Retinal pigment epithelial cell (primary cell): ENCODE measurements around the gene TUBE1.
A peak's percentile ranks its signal among the peaks of the same experiment; 100 is the strongest.

Experiments
- DNase-seq: peaks from one replicate; pipeline ENCODE4 v3.0.0-alpha.2; 2010; ENCODE audit warnings: low read depth
- H3K4me3 ChIP-seq: 2 replicates; pipeline ENCODE4 v1.5.1; 2011; ENCODE audit warnings: mild to moderate bottlenecking, low read length, control low read depth, moderate library complexity
- TF ChIP-seq, protein P1 (sequence below): conservative IDR thresholded peaks from 2 replicates; pipeline ENCODE4 v1.5.1; 2011; ENCODE audit warnings: low read depth, low read length, control low read depth, inconsistent platforms

Gene TUBE1

DNA sequence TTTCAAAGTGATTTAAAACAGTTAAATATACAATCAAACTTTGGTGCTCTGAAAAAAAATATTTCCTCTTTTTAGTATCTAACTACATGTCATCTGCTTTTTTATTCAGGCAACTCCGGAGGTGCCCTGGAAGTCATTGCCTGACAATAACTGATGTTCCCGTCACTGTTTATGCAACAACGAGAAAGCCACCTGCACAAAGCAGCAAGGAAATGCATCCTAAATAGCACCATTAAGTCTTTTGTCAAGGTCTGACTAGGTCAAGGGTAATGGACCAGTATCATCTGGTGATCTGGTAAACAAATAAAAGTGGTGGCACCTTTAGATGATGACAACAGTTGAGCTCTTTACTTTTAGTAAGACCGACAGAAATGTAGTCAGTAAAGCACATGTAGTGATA lies 13.3 kb upstream of the TUBE1 start:
- DNase-seq, result no peak
- no peak overlapping the region for H3K4me3 ChIP-seq
- TF ChIP-seq, protein P1, sequence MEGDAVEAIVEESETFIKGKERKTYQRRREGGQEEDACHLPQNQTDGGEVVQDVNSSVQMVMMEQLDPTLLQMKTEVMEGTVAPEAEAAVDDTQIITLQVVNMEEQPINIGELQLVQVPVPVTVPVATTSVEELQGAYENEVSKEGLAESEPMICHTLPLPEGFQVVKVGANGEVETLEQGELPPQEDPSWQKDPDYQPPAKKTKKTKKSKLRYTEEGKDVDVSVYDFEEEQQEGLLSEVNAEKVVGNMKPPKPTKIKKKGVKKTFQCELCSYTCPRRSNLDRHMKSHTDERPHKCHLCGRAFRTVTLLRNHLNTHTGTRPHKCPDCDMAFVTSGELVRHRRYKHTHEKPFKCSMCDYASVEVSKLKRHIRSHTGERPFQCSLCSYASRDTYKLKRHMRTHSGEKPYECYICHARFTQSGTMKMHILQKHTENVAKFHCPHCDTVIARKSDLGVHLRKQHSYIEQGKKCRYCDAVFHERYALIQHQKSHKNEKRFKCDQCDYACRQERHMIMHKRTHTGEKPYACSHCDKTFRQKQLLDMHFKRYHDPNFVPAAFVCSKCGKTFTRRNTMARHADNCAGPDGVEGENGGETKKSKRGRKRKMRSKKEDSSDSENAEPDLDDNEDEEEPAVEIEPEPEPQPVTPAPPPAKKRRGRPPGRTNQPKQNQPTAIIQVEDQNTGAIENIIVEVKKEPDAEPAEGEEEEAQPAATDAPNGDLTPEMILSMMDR, result no peak

DNA sequence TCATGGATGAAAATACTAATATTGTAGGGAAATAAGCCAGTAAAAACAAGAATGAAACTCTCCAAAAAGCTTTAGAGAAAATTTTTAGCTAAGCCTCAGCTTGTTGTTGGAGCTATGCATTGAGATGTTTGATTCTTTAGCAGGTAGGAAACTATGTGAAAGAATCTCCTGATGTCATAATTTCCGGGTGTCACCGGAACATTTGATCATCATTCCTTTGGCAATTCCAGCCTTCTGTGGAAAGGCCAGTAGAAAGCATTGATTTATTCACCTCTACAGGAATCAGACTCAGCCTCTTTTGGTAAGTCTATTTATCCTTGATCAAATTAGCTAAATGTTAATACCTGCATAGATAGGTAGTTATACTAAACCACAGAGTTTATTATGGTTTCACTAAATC lies 9.6 kb upstream of the TUBE1 start:
- TF ChIP-seq, protein P1, result no peak
- no peak for DNase-seq
- no peak overlapping the region for H3K4me3 ChIP-seq

DNA sequence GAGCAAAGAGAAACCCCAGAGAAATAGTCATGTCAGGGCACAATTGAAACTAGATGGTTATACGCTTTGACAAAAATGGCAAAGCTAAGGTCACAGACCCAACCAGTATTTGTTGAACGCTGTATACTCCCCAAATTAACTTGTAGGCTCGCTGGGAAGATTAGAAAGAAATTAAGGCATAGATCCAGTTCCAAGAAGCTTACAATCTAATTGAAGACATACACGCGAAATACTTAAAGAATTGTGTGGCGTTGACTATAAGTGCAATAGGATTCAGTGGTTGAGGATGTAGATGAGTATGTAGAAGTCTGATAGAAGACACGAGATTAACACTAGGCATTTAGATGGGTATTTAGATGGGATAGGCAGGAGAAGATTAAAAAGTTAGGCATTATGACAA lies 634 bp upstream of the TUBE1 start:
- H3K4me3 ChIP-seq, result peak overlapping the region; percentile 92
- no peak for DNase-seq
- TF ChIP-seq, protein P1, result no peak

DNA sequence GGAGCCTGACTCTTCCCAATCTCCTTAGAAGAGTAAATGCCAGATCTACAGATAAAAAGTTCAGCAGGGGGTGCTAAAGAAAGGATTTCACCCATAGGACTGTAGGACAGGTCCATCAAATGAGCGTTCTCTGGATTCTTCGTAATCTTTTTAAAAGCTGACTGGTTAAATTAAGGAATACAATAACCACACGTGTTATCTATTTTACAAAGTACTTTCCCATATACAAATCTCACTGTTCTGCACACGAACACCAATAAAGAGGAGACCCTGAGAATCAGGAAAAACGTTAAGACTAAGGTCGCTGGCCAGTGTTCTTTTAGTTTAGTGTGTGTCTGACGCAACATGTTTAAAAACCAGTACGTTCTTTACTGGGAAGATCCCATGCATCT lies 542 bp downstream of the TUBE1 start:
- H3K4me3 ChIP-seq, result peak overlapping the region; percentile 92
- DNase-seq, result no peak
- TF ChIP-seq, protein P1, result peak; percentile 41

DNA sequence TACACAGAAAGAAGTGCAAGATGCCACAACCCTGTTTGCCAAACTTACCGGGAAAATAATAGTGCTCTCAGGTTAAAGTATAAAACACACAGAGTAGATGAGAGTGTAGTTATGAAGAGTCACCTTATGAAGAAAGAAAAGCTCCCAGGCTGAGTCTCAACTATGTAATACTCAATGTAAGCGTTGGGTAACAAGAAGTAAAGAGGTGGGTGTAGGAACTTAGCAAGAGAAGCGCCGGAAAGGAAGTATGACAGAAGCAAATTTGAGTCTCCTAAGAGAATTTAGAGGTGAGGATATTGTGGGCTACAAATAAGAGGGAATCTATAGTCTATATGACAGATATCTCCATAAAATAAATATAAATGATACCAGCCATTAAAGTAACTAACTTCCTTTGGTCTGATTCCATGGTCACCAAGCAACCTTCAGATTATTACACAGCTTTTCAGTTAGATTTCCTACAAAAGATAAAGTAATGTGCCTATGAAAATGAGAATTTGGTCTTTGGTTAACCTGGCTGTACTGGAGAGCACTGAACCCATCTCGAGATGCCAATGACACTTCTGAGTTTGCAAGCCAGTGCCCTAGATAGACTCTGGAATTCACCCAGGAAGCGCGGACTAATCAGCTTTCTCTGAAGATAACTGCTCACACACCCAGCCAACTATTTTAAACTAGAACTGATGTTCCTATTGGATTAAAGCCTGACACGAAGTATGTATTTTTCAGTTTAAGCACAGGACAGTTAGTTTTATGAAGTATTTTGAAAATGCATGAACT lies 1.8 kb downstream of the TUBE1 start:
- TF ChIP-seq, protein P1, result no peak
- no peak overlapping the region for H3K4me3 ChIP-seq
- no peak for DNase-seq

DNA sequence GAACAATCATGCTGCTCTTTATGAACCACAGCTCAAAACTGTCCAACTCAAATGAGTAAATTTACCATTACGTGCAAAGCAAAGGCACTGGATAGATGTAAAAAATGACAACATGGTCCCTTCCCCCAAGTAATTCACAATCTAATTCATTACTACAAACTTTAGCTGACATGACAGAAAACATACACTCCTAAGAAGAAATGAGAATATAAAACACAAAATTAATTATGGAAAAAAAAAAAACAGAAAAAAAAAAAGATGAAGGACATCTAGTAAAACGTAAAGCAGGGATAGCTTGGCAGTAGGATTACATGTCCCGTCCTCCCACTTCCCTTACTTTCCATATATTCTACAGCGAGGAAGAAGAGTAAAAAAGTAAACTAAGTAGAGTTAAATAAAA lies 5.7 kb downstream of the TUBE1 start:
- TF ChIP-seq, protein P1, result no peak
- no peak for DNase-seq
- no peak overlapping the region for H3K4me3 ChIP-seq

DNA sequence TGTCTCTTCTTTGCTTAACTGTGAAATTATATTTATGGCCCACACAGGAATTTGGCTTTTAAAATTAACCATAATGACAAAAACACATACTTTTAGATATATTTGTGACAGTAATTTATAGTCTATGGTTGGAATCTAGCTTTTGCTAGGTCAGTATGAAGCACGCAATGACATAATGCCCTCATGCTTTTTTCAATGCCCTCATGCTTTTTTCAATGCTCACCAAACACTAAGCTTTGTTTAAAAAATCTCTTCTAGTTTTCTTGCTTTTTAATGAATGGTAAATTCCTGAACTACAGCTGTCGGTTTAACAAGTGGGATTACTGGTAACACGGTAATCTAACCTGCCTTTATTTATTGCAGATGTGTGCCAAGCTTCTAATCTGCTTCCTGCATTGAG lies 20.7 kb downstream of the TUBE1 start:
- no peak for DNase-seq
- no peak overlapping the region for H3K4me3 ChIP-seq
- TF ChIP-seq, protein P1, result no peak
